GM10248 (cell line): Measurements from ENCODE around the gene TRIM38.

Experiments used
- CTCF ChIA-PET: fragments of 300-600 bp; sonication (Branson Sonifier 250); formaldehyde crosslinking; extraction: SDS; loops from one replicate; lab custom pipeline; 2021; ENCODE audit warnings: antibody characterized with exemption; lab: Yijun Ruan, JAX
- POLR2A ChIA-PET: fragments of 350-650 bp; sonication (Branson Sonifier 250); formaldehyde crosslinking; extraction: SDS; loops from one replicate; lab custom pipeline; 2020; ENCODE audit warnings: antibody characterized with exemption; lab: Yijun Ruan, JAX
- DNase-seq: peaks from one replicate; pipeline ENCODE4 v3.0.0; 2012; ENCODE audit errors: extremely low spot score
- CTCF ChIP-seq: IDR thresholded peaks from 2 replicates; pipeline ENCODE4 v1.5.1; 2012; ENCODE audit warnings: mild to moderate bottlenecking, low read depth; ENCODE audit errors: extremely low read depth, missing control alignments, control extremely low read depth

TRIM38 gene

GRCh38 chr6:26029857-26030653 lies 67.5 kb downstream of the TRIM38 start:
- POLR2A ChIA-PET = interaction anchor here (0.7 to 5.8 kb wide), 8 partner anchors 8 to 1864 kb away, joined by 3 to 140 read pairs (median 18); a partner anchor contains a TSS
- CTCF ChIA-PET = interaction anchor here (1.3 to 16.0 kb wide), 11 partner anchors 9 to 542 kb away, joined by 3 to 163 read pairs (median 11); a partner anchor contains a TSS
- no peak for TF ChIP-seq CTCF
- no peak for DNase-seq

- ChIA-PET CTCF (interaction anchor here (1.4 to 11.4 kb wide), 11 partner anchors 9 to 541 kb away, joined by 3 to 136 read pairs (median 11); a partner anchor contains a TSS), POLR2A (interaction anchor here (0.7 to 5.8 kb wide), 10 partner anchors 9 to 1863 kb away, joined by 3 to 140 read pairs (median 20); a partner anchor contains a TSS)
- no peak for DNase-seq
- no peak for TF ChIP-seq CTCF
These were observed 68.1 kb downstream of the TRIM38 start for GRCh38 chr6:26030716-26031115.

GRCh38 chr6:26031151-26031594 lies 68.6 kb downstream of the TRIM38 start:
- TF ChIP-seq CTCF = no peak
- CTCF ChIA-PET = interaction anchor here (0.8 to 11.4 kb wide), 15 partner anchors 10 to 1864 kb away, joined by 3 to 136 read pairs (median 6); partner anchors contain the start of gene TRIM38
- POLR2A ChIA-PET = interaction anchor here (0.9 to 5.8 kb wide), 17 partner anchors 9 to 1835 kb away, joined by 3 to 140 read pairs (median 10); a partner anchor contains a TSS
- DNase-seq = no peak

GRCh38 chr6:26031595-26032339 lies 69.2 kb downstream of the TRIM38 start:
- ChIA-PET POLR2A (interaction anchor here (0.6 to 5.8 kb wide), 22 partner anchors 10 to 1861 kb away, joined by 3 to 140 read pairs (median 8); a partner anchor contains a TSS), CTCF (interaction anchor here (0.7 to 11.4 kb wide), 23 partner anchors 11 to 1863 kb away, joined by 3 to 136 read pairs (median 4); partner anchors contain the start of gene TRIM38)
- TF ChIP-seq CTCF = peak; percentile 9
- peak; percentile 89 for DNase-seq

GRCh38 chr6:26032340-26033084 lies 69.9 kb downstream of the TRIM38 start:
- no peak for TF ChIP-seq CTCF
- DNase-seq = no peak
- CTCF ChIA-PET = interaction anchor here (0.7 to 11.4 kb wide), 20 partner anchors 8 to 241 kb away, joined by 3 to 136 read pairs (median 4); partner anchors contain the start of gene TRIM38
- POLR2A ChIA-PET = interaction anchor here (0.6 to 5.8 kb wide), 29 partner anchors 8 to 1860 kb away, joined by 3 to 140 read pairs (median 5); a partner anchor contains a TSS
